OCI-M1 (cell line): Measurements from ENCODE around the gene TBXT.
"Not testable (repeated sequence)": the region's sequence is repeated elsewhere in the genome, so short reads cannot be mapped to it uniquely, and the experiment has no call there.

ENCODE experiments used
- DNase-seq: peaks from one replicate; lab custom pipeline; 2025; lab: John Stamatoyannopoulos, UW

The TBXT gene

GRCh38 chr6:166169549-166170421 lies 2.1 kb upstream of the TBXT start:
- DNase-seq, result no peak

GRCh38 chr6:166168616-166169548 lies 1.2 kb upstream of the TBXT start:
- no peak for DNase-seq

GRCh38 chr6:166167258-166167731 lies 356 bp downstream of the TBXT start:
- no peak for DNase-seq

GRCh38 chr6:166166314-166167257 lies 1.1 kb downstream of the TBXT start:
- no peak for DNase-seq

GRCh38 chr6:166165558-166166313 lies 1.9 kb downstream of the TBXT start:
- DNase-seq, result no peak

GRCh38 chr6:166162599-166163342 lies 4.9 kb downstream of the TBXT start:
- DNase-seq, result no peak

GRCh38 chr6:166157930-166158617 lies 9.6 kb downstream of the TBXT start:
- DNase-seq, result no peak

- DNase-seq, result peak; percentile 13
Measured at GRCh38 chr6:166156942-166157341, 10.7 kb downstream of the TBXT start.

- no peak for DNase-seq
Measured at GRCh38 chr6:166153966-166154365, 13.7 kb downstream of the TBXT start.

- no peak for DNase-seq
Measured at GRCh38 chr6:166152660-166153059, 15.0 kb downstream of the TBXT start.

- DNase-seq, result no peak
Measured at GRCh38 chr6:166151798-166152197, 15.9 kb downstream of the TBXT start.

GRCh38 chr6:166145751-166146150 lies 21.9 kb downstream of the TBXT start:
- DNase-seq, result no peak

GRCh38 chr6:166143011-166143410 lies 24.6 kb downstream of the TBXT start:
- no peak for DNase-seq

- DNase-seq, result no peak
Measured at GRCh38 chr6:166127624-166128472, 39.8 kb downstream of the TBXT start.

- not testable (repeated sequence) for DNase-seq
Measured at GRCh38 chr6:166123115-166123514, 44.5 kb downstream of the TBXT start.

- DNase-seq, result no peak
Measured at GRCh38 chr6:166121726-166122125, 45.9 kb downstream of the TBXT start.

GRCh38 chr6:166119116-166119911 lies 48.3 kb downstream of the TBXT start:
- no peak for DNase-seq

GRCh38 chr6:166115609-166116008 lies 52.0 kb downstream of the TBXT start:
- DNase-seq, result no peak
